BJ (cell line): ENCODE data around the gene RBFOX1. TPM values are rescaled to one million over a fixed set of nuclear protein-coding genes. Genes with fewer than 3 reads are reported as not detected.

Experiments
- CTCF ChIA-PET: fragments of 350-600 bp; formaldehyde crosslinking; extraction: SDS; loops from one replicate; lab custom pipeline; 2021; ENCODE audit warnings: antibody characterized with exemption, inconsistent platforms; lab: Yijun Ruan, JAX
- POLR2A ChIA-PET: fragments of 300-600 bp; sonication (Branson Sonifier 250); formaldehyde crosslinking; extraction: SDS; loops from one replicate; lab custom pipeline; 2021; ENCODE audit warnings: antibody characterized with exemption; lab: Charles Lee
- DNase-seq: peaks from one replicate; pipeline ENCODE4 v3.0.0-alpha.2; 2011; ENCODE audit warnings: low read depth
- H3K27me3 ChIP-seq: 2 replicates; pipeline ENCODE4 v1.6.0; 2011; ENCODE audit warnings: low read length; ENCODE audit not compliant: control insufficient read depth, insufficient read depth
- H3K36me3 ChIP-seq: 2 replicates; pipeline ENCODE4 v1.5.1; 2011; ENCODE audit warnings: low read length; ENCODE audit not compliant: control insufficient read depth, insufficient read depth
- H3K4me3 ChIP-seq: 2 replicates; pipeline ENCODE4 v1.5.1; 2011; ENCODE audit warnings: low read depth, mild to moderate bottlenecking, control low read depth, low read length
- CTCF ChIP-seq: IDR thresholded peaks from 2 replicates; pipeline ENCODE4 v1.5.1; 2011; ENCODE audit warnings: low read depth, mild to moderate bottlenecking, control low read depth, inconsistent platforms, low read length, moderate library complexity; ENCODE audit not compliant: insufficient read depth
- polyA plus RNA-seq: library from polyadenylated mRNA; depleted of rRNA; stranded (reverse); fragments of >200 nt; gene quantifications from 2 replicates; pipeline ENCODE4 v1.2.3, GENCODE V29; 2011

Gene RBFOX1
- polyA plus RNA-seq, 1 experiment = not detected

- Histone ChIP-seq H3K27me3 (no peaks in the 10 kb centered on the region), H3K4me3 (no peak overlapping the region), H3K36me3 (no peaks in the 10 kb centered on the region)
- no peak for TF ChIP-seq CTCF
- ChIA-PET POLR2A (no interaction called here), CTCF (no interaction called here)
- no peak for DNase-seq
Measured at GRCh38 chr16:7342598-7342997, 10.0 kb downstream of the RBFOX1 start.

GRCh38 chr16:7343243-7343642 lies 10.6 kb downstream of the RBFOX1 start:
- ChIA-PET CTCF (no interaction called here), POLR2A (no interaction called here)
- Histone ChIP-seq H3K36me3 (no peaks in the 10 kb centered on the region), H3K27me3 (no peaks in the 10 kb centered on the region), H3K4me3 (no peak overlapping the region)
- DNase-seq = no peak
- TF ChIP-seq CTCF = no peak

- H3K27me3 ChIP-seq = no peaks in the 10 kb centered on the region
- no peaks in the 10 kb centered on the region for H3K36me3 ChIP-seq
- DNase-seq = no peak
- ChIA-PET POLR2A (no interaction called here), CTCF (no interaction called here)
- H3K4me3 ChIP-seq = no peak overlapping the region
- no peak for TF ChIP-seq CTCF
Measured at GRCh38 chr16:7344830-7345780, 12.5 kb downstream of the RBFOX1 start.

GRCh38 chr16:7350806-7351205 lies 18.2 kb downstream of the RBFOX1 start:
- CTCF ChIA-PET = no interaction called here
- Histone ChIP-seq H3K4me3 (no peak overlapping the region), H3K36me3 (no peaks in the 10 kb centered on the region), H3K27me3 (no peaks in the 10 kb centered on the region)
- no peak for TF ChIP-seq CTCF
- POLR2A ChIA-PET = no interaction called here
- DNase-seq = no peak

- H3K27me3 ChIP-seq = no peaks in the 10 kb centered on the region
- ChIA-PET POLR2A (no interaction called here), CTCF (no interaction called here)
- no peak for DNase-seq
- H3K36me3 ChIP-seq = no peaks in the 10 kb centered on the region
- TF ChIP-seq CTCF = no peak
- H3K4me3 ChIP-seq = no peak overlapping the region
Measured at GRCh38 chr16:7351610-7352510, 19.2 kb downstream of the RBFOX1 start.
